Activated B cell treated with CpG ODN at 0.5 μM for 24 hours (primary cell): ENCODE results near the gene GDPD2. TPM values are rescaled to one million over a fixed set of nuclear protein-coding genes. Genes with fewer than 3 reads are reported as not detected.

ENCODE experiments used
- ATAC-seq: fragments of 200-7000 bp; cut with Tn5 transposase; one replicate; pipeline ENCODE4 v1.10.0; 2021; ENCODE audit warnings: low read depth, mild to moderate bottlenecking, moderate library complexity
- CTCF ChIA-PET: fragments of 350-600 bp; sonication (Branson Sonifier 250); formaldehyde crosslinking; loops from one replicate; lab custom pipeline; 2021; ENCODE audit warnings: antibody characterized with exemption; lab: Charles Lee
- POLR2A ChIA-PET: fragments of 350-600 bp; sonication (Branson Sonifier 250); formaldehyde crosslinking; loops from one replicate; lab custom pipeline; 2021; ENCODE audit warnings: antibody characterized with exemption; lab: Charles Lee
- DNase-seq: peaks from one replicate; pipeline ENCODE4 v3.0.0; 2022
- H3K27ac Mint-ChIP-seq: one replicate; pipeline ENCODE4 v1.8.0; 2020; ENCODE audit warnings: mixed read lengths
- H3K27me3 Mint-ChIP-seq: one replicate; pipeline ENCODE4 v1.8.0; 2021; ENCODE audit warnings: mixed read lengths
- H3K36me3 Mint-ChIP-seq: one replicate; pipeline ENCODE4 v1.8.0; 2021; ENCODE audit warnings: low read depth, mixed read lengths
- H3K4me1 Mint-ChIP-seq: one replicate; pipeline ENCODE4 v1.8.0; 2021; ENCODE audit warnings: mixed read lengths
- H3K4me3 Mint-ChIP-seq: one replicate; pipeline ENCODE4 v1.8.0; 2020; ENCODE audit warnings: mild to moderate bottlenecking, mixed read lengths
- H3K9me3 Mint-ChIP-seq: one replicate; pipeline ENCODE4 v1.8.0; 2020; ENCODE audit warnings: mixed read lengths
- intact Hi-C: fragments of 100-400 bp; cut with micrococcal nuclease; formaldehyde crosslinking; loops from one replicate; pipeline ENCODE4 v1.15.1; 2024
- total RNA-seq: library from RNA; stranded (reverse); gene quantifications from 2 replicates; pipeline ENCODE4 v1.2.3, GENCODE V29; 2022
- TF ChIP-seq, protein P1 (sequence below): fragments of 200-600 bp; IDR thresholded peaks from one replicate; pipeline ENCODE4 v1.8.0; 2022; ENCODE audit warnings: antibody characterized with exemption, mild to moderate bottlenecking

GDPD2 gene
- total RNA-seq, 1 donor from 2014 or later, result not detected

DNA sequence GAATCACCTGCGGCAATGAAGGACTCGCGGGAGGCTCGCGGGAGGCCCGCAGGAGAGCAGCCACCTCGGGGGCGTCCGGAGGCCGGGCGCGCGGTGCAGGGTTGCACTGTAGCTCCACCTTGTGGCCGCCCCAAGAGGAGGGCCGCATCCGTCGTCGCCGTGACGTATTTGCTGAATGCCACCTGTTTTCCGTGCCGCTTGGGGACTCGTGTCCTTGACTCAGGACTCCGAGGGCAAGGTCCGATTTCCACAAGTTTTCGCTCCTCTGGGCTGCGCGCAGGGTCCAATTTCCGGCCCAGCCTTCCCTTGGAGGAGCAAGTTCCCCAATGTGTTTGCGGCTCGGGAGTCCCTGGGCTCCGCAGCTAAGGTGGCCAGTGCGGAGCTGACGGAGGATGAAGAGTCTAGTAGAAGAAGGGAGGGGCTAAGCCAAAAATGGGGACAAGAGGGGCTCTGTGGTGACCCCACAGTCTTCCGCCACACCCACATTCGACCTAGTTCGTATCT is 10.8 kb downstream of the GDPD2 start:
- intact Hi-C loops, result loop anchor here (1.0 to 10.0 kb wide), 8 partner anchors 10 to 895 kb away; partner anchors contain the start of genes DLG3, IGBP1 and KIF4A
- TF ChIP-seq, protein P1, sequence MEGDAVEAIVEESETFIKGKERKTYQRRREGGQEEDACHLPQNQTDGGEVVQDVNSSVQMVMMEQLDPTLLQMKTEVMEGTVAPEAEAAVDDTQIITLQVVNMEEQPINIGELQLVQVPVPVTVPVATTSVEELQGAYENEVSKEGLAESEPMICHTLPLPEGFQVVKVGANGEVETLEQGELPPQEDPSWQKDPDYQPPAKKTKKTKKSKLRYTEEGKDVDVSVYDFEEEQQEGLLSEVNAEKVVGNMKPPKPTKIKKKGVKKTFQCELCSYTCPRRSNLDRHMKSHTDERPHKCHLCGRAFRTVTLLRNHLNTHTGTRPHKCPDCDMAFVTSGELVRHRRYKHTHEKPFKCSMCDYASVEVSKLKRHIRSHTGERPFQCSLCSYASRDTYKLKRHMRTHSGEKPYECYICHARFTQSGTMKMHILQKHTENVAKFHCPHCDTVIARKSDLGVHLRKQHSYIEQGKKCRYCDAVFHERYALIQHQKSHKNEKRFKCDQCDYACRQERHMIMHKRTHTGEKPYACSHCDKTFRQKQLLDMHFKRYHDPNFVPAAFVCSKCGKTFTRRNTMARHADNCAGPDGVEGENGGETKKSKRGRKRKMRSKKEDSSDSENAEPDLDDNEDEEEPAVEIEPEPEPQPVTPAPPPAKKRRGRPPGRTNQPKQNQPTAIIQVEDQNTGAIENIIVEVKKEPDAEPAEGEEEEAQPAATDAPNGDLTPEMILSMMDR, result no peak
- peak; percentile 60 for DNase-seq
- Mint-ChIP-seq H3K9me3 (no peaks in the 10 kb centered on the region), H3K27me3 (no peaks in the 10 kb centered on the region), H3K4me1 (peaks cover 14% of the 10 kb centered on the region), H3K27ac (peak overlapping the region; percentile 87), H3K4me3 (peak overlapping the region; percentile 89), H3K36me3 (peaks cover 3% of the 10 kb centered on the region)
- ChIA-PET POLR2A (interaction anchor here (0.6 to 2.4 kb wide), 3 partner anchors 18 to 300 kb away, joined by 3 to 16 read pairs (median 14); partner anchors contain the start of gene IGBP1), CTCF (interaction anchor here (0.6 to 1.4 kb wide), 5 partner anchors 17 to 300 kb away, joined by 3 to 7 read pairs (median 3); partner anchors contain the start of gene IGBP1)
- peak; percentile 76 for ATAC-seq

- Mint-ChIP-seq H3K36me3 (peaks cover 3% of the 10 kb centered on the region), H3K27ac (peak overlapping the region; percentile 87), H3K9me3 (no peaks in the 10 kb centered on the region), H3K4me3 (peak overlapping the region; percentile 89), H3K4me1 (peaks cover 14% of the 10 kb centered on the region), H3K27me3 (no peaks in the 10 kb centered on the region)
- intact Hi-C loops, result loop anchor here (1.0 to 10.0 kb wide), 7 partner anchors 10 to 896 kb away; partner anchors contain the start of genes DLG3, IGBP1 and KIF4A
- POLR2A ChIA-PET, result interaction anchor here (0.7 to 2.4 kb wide), 3 partner anchors 17 to 301 kb away, joined by 3 to 14 read pairs (median 13); partner anchors contain the start of gene IGBP1
- TF ChIP-seq, protein P1, result no peak
- CTCF ChIA-PET, result interaction anchor here (0.6 to 1.4 kb wide), 4 partner anchors 17 to 301 kb away, joined by 3 to 7 read pairs (median 3); partner anchors contain the start of gene IGBP1
- ATAC-seq (peak; percentile 72), DNase-seq (peak; percentile 31)
Measured at GRCh38 chrX:70434352-70434866, 11.3 kb downstream of the GDPD2 start.

- ChIA-PET CTCF (interaction anchor here (0.8 to 1.4 kb wide), 3 partner anchors 16 to 301 kb away, joined by 3 to 4 read pairs (median 3); partner anchors contain the start of gene IGBP1), POLR2A (interaction anchor here (0.7 to 2.4 kb wide), 2 partner anchors 37 to 302 kb away, joined by 13 to 14 read pairs; partner anchors contain the start of gene IGBP1)
- Mint-ChIP-seq H3K4me1 (peaks cover 14% of the 10 kb centered on the region), H3K4me3 (peak overlapping the region; percentile 89), H3K27me3 (no peaks in the 10 kb centered on the region), H3K27ac (peak overlapping the region; percentile 14), H3K9me3 (no peaks in the 10 kb centered on the region), H3K36me3 (peaks cover 3% of the 10 kb centered on the region)
- TF ChIP-seq, protein P1, result no peak
- no peak for DNase-seq
- no peak for ATAC-seq
- intact Hi-C loops, result loop anchor here (1.0 to 10.0 kb wide), 7 partner anchors 9 to 896 kb away; partner anchors contain the start of genes DLG3, IGBP1 and KIF4A
Measured at GRCh38 chrX:70434914-70435586, 11.9 kb downstream of the GDPD2 start.

DNA sequence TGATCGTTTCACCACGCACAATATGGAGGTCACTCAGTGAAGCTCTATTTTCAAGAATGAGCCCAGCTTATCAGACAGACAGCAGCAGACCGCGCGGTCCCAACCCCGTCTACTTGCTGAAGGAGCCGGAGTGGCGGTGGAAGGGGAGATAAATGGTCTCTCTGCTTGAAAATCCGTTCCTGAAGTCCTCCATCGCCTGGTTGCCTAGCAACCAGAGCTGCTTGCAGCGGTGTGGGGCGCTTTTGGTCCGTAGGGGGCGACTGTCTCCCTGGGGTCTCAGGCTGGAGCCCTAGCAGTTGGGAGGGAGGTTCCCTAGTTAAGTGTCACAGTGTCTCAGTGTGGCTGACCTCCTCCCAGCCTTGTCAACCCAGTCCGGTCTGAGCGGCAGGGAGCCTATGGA is 13.2 kb downstream of the GDPD2 start:
- POLR2A ChIA-PET, result no interaction called here
- no peaks in the 10 kb centered on the region for H3K9me3 Mint-ChIP-seq
- peaks cover 14% of the 10 kb centered on the region for H3K4me1 Mint-ChIP-seq
- CTCF ChIA-PET, result no interaction called here
- TF ChIP-seq, protein P1, result no peak
- peaks cover 3% of the 10 kb centered on the region for H3K36me3 Mint-ChIP-seq
- no peak for DNase-seq
- H3K27ac Mint-ChIP-seq, result no peak overlapping the region
- no peak overlapping the region for H3K4me3 Mint-ChIP-seq
- H3K27me3 Mint-ChIP-seq, result peaks cover 4% of the 10 kb centered on the region
- intact Hi-C loops, result loop anchor here (10.0 kb wide), 1 partner anchor 102 kb away; no protein-coding TSS in a partner anchor
- no peak for ATAC-seq
